GM19239 (cell line): ENCODE measurements around the gene RCOR1.

Experiments used
- DNase-seq: peaks from one replicate; pipeline ENCODE4 v3.0.0; 2011; ENCODE audit warnings: low spot score; ENCODE audit not compliant: insufficient read length
- FAIRE-seq: peaks from 2 replicates; lab custom pipeline; 2011; peaks lifted over from hg19 to GRCh38; lab: Jason Lieb, UNC

Gene RCOR1

DNA sequence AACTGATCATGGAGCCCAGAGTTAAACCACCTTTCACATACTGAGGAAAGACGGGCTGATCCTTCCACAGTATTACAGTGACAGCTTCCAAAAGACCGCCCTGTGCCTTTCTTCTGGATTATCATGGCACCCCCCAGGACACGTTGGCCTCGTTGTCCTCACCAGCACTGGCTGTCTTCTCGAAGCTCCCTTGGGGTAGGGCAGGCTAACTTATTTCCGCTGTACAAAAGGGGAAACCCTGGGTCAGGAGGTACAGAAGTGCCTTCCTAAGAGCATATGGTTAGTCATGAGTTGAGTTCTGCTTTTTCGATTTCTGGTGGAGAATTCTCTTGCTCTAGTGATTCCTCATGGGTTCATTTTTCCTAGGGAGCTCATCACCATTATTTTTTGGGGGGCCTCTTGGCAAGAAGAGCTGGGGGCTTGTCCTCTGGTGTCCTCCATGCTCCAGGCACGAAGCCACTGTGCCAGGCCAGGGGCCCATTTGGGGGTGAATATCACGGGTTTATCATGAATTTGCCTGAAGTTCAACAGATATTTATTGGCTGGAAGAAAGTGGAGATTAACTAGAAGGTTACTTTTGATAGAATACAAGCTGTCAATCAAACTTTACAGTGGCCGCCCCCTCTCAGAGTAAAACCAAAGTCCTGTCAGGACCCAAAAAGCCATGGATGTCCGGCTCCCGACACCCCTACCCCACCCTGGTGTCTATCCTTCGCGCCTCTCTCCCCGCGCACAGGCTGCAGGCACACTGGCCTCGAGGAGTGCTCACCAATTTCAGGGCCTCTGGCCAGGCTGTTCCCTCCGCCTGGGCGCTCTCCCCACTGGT, 176.0 kb downstream of the RCOR1 start:
- FAIRE-seq (peak; percentile 96), DNase-seq (no peak)

DNA sequence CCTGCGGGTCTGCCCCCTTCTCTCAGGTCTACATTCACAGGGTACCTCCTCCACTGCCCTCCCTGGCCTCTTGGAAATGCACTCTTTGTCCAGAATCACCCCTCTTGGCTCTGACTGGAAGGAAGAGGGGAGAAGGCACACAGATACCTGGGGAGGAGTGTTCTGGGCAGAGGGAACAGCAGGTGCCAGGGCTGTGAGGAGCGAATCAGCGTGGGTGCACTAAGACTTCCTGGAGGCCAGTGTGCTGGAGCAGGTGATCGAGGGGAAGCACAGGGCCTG, 176.5 kb downstream of the RCOR1 start:
- FAIRE-seq: no peak

DNA sequence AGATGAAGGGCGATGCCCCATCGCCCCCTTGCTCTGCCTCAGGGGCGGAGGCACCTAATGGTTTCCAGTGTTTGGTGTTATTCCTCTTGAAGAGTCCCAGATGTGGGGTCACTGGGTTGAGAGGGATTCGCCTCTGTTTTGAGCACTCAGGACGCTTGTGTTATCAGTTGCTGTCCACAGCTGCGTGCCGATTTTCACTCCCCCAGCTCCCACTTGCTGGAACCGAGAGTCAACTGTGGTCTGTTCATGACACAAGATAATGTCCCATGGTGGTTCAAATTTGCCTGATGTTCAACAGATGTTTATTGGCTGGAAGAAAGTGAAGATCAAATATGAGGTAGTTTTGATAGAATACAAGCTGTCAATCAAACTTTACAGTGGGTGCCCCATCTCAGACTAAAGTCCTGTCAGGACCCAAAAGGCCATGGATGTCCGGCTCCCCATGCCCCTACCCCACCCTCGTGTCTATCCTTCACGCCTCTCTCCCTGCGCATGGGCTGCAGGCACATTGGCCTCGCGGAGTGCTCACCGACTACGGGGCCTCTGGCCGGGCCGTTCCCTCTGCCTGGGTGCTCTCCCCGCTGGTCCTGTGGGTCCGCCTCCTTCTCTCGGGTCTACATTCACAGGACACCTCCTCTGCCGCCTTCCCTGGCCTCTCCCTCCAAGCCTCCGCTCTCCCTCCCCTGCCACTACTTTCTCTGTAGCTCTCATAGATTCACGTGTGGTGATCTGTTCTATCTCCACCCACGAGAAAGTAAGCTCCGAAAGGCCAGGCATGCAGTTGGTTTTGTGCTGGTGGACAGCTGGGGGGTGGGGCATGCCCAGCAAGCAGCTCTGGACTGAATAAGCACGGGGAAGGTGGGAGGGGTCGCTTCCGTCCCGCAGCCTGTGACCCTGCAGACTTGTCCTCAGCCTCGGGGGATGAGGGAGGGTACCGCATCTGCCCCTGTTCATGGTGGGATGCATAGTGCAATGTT, 178.0 kb downstream of the RCOR1 start:
- FAIRE-seq (no peak), DNase-seq (no peak)

More for the DNA sequence above, 176.5 kb downstream of the RCOR1 start:
- no peak for DNase-seq

DNA sequence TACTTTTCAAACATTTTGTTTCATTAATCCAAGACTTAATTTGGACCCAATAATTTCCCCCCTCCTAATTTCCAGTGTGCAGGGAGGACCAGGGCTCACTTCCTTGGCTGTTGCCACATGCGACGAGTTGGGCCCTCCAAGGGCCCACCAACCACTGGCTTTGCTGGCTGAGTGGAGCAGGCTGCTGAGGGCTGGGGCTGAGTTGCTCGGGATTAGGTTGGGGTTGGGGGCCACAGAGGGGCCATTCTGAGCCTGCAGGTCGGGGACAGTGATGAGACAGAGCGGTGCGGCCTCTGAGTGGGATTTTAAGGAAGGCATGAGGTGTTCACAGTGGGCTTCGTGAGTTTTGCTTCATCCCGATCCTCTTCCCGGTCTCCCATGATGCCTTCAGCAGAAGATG, 178.7 kb downstream of the RCOR1 start:
- DNase-seq (no peak), FAIRE-seq (no peak)

DNA sequence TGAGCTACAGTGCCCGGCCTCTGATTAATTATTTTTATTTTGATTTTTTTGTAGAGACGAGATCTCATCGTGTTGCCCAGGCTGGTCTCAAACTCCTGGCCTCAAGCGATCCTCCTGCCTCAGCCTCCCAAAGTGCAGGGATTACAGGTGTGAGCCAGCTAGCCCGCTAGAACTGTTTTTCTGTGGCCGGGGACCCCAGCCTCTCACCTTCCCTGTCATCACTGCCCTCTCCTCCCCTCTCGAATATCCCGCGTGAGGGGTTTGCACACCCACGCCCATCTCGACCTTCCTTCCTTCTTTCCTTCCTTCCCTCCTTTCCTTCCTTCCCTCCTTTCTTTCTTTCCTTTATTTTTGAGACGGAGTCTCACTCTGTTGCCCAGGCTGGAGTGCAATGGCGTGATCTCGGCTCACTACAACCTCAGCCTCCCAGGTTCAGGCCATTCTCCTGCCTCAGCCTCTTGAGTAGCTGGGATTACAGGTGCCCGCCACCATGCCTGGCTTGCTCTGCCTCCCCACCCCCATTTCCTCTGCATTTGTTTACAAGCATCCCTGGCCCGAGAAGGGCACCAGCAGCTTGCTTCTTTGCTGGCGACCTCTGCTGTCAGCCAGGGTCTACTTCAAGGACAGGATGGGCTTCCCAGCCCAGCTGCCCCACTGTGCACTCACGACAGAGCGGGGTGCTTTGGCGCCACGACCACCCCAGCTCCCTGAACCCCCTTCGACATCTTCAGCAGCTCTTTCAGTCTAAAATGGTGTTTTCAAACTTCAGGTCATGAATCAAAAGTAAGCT, 180.5 kb downstream of the RCOR1 start:
- DNase-seq: no peak
- peak; percentile 56 for FAIRE-seq

DNA sequence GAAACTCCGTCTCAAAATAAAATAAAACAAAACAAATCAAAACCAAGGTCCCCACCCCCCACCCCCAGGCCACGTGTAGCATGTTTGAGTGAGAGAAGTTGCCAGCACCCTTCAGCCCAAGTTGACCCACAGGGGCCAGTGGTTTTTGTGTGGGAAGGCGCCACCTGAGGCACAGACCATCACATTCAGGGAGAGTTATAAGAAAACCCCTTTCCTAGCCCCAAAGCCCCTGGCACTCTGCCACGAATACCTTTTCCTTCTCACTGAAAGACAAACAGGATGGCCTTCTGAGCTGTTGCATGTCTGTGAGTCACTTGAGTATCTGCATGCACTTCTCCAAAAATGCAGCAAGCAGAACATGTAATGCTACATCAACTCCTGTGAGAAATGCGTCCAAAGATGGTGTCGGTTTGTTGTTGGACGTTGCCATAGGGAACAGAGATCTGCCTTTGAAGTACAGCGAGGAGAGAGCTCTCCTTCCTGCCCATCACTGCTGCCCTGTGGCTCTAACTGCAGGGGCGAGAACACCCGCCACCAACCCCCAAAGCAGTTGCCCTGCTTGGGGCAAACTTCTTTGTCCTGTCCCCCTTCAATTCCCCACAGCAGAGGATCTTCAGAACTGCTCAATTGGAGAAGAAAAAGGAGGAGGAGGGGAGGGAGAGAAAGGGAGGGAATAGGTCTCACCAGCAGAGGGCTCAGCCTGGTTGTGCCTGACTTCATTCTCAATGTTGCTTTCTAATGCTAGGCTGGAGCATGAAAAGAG, 182.1 kb downstream of the RCOR1 start:
- DNase-seq (peak; percentile 75), FAIRE-seq (peak; percentile 95)

DNA sequence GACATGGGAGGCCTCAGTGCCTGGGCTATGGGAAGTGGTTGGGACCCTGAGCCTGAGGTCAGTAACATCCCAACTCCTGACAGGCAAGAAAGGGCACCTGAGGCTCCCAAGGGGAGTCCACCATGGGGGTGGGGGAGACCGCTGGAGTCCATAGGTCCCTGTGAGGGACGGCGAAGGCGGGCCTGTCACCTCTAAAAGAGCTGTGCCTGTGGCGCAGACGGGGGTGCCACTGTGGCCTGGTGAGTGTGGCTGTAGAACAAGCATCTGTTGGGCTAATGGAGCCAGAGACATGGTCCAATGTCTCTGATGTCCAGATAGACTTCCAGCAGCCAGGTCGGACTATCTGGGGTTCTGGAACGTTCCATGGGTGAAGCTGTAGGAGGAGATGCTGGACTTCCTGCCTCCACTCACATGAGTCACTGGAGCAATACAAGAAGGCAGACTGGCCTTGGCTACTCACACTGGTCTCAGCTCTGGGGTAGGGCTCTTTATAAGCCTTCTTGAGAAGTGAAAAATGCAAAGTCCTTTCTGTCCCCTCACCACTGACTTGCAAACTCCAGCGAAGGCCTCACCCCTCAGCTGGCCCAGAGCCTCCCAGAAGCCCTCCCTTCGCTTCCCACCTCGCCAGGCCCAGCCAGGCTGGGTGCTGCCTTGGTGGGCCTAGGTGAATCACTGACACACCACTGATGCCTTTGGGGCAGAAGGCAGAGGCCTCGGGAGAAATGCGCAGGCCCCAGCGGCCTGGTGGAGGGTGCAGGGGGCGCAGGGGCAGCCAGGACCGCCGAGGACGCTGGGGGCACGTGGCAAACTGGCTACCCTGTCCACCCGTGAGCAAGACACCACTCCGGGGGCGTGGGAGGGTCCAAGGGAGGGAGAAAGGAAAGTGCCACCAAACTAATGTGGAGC, 183.7 kb downstream of the RCOR1 start:
- DNase-seq (no peak), FAIRE-seq (peak; percentile 66)

DNA sequence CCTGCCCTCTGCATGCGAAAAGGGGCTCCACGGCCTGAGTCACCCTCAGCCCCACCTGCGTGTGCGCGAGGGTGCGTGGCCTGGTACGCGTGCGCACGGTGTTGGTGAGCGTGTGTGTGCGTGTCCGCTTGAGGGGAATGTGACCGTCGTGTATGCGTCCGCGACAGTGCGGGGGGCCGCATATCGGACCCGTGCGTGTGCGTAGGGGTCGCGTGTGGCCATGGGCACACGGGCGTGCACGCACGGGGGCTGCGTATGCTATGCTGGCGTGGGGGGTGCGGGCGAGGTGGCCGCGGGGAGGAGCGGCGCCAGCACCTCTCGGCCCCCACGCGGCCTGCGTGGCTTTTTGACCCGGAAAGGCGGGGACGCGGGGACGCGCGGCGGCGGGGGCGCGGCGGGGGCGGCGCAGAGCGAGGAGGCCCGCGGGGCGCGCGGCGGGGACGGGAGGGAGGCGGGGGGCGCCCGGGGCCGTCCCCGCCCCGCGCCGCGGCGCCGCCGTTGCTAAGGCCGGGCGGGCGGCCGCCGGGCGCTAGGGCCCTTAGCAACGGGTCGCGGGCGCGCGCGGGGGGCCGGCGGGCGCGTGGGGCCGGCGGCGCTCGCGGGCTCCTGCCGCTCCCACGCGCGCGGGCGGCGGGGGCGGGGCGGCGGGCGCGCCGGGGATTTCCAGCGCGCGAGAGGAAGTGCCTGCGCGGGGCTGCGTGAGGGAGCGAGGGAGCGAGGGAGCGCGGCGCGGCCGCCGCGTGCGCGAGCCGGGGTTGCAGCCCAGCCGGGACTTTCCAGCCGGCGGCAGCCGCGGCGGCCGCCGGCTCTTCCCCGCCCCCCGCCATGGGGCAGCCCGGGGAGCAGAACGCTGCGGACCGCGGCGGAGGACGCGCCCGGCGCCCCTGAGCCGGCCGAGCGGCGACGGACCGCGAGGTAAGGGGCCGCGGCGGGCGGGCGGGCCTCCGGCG, 184.6 kb downstream of the RCOR1 start, which contains the start of gene TRAF3:
TSS of gene TRAF3 (plus strand) at position 689 of the 950 bp plus-strand sequence. CDS start 92,753 bp downstream, outside the sequence.
- no peak for FAIRE-seq
- DNase-seq: peak; percentile 96

DNA sequence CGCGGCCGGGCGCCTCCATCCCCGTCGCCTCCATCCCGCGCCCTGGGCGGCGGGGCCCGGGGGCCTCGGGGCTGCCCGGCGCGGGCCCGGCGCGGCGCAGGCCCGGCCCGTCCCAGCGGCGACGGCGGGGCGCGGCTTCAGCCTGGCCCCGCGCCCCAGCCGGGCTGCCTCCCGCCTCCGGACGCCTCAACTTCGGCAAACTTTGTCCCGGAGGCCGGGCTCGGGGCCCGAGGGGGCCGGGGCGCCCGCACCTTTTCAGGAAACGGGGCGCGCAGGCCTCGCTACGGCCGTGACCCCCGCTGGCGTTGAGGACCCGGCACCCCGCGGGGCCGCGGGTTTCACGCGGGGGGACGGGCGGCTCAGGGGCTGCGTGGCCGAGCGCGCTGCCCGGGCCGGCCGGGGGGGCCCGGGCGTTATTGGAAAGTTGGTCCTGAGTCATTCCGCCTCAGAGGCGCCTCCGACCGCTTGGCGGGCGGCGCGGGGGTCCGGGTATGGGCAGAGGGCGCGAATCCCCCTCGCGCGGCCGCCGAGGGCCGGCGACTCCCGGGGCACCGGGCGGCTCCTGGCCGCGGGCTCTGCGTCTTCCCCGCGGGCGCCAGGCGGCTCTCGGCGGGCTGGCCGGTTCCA, 185.4 kb downstream of the RCOR1 start:
- no peak for FAIRE-seq
- no peak for DNase-seq

DNA sequence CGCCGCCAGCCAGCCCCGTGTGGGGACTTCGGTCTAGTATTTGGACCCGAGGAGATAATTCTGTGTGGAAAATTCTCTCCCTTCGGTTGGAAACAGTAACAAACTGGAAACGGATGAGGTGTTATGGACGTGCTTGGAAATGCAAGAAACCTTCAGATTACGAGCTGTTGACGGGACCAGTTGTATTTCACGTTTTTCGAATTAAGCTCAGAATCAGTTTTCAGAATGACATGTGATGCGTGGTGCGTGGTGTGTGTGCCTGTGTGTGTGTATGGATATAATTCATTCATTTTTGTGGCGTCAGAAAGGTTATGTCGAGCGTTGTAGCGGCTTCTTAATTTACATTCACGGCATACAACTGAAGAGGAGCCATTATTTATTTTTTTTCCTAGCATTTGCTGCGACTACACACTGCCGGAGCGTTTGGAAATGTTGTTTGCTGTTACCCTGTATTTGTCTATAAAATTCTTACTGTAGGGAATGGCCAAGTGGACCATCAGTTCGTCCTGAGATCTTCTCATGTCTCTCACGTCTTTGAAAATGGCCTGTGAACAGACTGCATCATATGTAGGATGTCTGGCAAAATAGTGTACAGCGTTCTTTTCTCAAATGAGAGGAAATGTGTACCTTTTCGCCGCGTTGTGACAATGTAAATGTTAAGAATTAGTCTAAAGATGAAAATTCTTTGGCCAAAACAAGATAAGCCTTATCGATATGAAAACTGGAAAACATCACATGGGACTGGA, 186.1 kb downstream of the RCOR1 start:
- FAIRE-seq: no peak
- no peak for DNase-seq

DNA sequence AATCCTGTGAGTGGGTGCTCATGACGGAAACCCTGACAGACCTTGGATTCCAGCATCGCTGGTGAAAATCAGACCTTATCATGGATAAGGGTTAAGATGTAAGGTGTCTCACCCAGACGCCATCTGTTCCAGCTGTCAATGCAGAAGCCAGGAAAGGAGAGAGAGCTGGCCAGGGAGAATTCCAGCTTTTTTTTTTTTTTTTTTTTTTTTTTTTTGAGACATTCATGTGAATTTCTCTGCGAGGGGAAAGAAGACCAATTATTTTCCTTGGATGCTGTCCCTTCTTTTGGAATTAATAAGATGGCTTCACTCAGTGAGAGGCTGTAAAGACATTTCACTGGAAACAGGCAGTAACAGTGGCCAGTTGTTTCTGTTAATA, 186.6 kb downstream of the RCOR1 start:
- no peak for FAIRE-seq
- DNase-seq: no peak

DNA sequence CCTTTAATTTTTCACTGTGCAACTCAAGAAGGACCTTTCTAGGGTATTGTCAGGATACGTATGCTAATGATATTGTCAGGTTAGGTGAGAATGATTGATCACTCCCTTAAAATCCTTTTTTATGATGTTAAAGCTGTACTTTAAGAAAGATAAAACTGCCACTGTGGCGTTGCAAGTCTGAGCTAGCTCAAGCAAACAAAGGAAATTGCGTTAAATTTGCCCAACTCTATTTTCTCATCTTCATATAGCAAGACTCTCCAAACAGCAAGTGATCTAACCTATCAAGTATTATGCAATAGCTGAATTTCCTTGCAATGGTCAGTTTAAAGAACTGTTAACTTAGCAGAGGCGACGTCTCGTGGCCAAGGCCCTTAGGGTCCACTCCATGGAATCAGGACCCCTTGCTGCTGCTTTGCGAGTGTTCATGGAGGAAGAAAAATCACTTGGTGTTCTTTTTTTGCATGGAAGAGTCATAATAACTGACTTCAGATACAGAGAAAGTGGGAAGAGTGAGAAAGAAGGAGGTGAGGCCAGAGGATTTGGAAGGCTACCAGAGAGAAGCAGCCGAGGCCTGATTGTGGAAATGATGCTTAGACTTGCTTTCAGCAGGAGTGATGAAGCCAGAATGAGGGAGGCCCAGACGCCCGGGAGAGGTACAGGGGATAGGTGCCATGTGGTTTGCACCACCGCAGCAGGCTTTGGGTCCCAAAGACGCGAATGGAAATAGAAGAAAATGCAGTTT, 187.3 kb downstream of the RCOR1 start:
- peak; percentile 8 for FAIRE-seq

More for the DNA sequence above, 187.3 kb downstream of the RCOR1 start:
- DNase-seq: no peak
